Lower leg skin (tissue), 3 donors: ENCODE measurements around the gene NT5DC2.

Experiments
- POLR2A ChIP-seq, 2 donors: fragments of 450-650 bp; IDR thresholded peaks; one replicate each; pipeline ENCODE4 v1.6.1; 2016 to 2017; ENCODE audit warnings: antibody characterized with exemption in 2 of 2, mild to moderate bottlenecking in 1 of 2, moderate library complexity in 1 of 2
- TF ChIP-seq, protein P1 (sequence below), 3 donors: fragments of 450-650 bp; IDR thresholded peaks; one replicate each; pipeline ENCODE4 v1.5.1; 2016; ENCODE audit warnings: antibody characterized with exemption in 3 of 3, mild to moderate bottlenecking in 3 of 3, moderate library complexity in 2 of 3

DNA sequence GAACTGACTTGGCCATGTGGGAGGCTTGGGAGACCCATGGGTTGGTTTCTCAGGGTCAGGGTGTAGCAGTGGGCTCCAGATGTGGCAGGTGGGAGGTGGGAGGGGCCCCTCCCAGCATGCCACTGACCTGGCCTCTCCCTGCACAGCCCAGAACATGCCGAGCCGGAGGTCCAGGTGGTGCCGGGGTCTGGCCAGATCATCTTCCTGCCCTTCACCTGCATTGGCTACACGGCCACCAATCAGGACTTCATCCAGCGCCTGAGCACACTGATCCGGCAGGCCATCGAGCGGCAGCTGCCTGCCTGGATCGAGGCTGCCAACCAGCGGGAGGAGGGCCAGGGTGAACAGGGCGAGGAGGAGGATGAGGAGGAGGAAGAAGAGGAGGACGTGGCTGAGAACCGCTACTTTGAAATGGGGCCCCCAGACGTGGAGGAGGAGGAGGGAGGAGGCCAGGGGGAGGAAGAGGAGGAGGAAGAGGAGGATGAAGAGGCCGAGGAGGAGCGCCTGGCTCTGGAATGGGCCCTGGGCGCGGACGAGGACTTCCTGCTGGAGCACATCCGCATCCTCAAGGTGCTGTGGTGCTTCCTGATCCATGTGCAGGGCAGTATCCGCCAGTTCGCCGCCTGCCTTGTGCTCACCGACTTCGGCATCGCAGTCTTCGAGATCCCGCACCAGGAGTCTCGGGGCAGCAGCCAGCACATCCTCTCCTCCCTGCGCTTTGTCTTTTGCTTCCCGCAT lies 46.4 kb downstream of the NT5DC2 start:
- TF ChIP-seq, protein P1, sequence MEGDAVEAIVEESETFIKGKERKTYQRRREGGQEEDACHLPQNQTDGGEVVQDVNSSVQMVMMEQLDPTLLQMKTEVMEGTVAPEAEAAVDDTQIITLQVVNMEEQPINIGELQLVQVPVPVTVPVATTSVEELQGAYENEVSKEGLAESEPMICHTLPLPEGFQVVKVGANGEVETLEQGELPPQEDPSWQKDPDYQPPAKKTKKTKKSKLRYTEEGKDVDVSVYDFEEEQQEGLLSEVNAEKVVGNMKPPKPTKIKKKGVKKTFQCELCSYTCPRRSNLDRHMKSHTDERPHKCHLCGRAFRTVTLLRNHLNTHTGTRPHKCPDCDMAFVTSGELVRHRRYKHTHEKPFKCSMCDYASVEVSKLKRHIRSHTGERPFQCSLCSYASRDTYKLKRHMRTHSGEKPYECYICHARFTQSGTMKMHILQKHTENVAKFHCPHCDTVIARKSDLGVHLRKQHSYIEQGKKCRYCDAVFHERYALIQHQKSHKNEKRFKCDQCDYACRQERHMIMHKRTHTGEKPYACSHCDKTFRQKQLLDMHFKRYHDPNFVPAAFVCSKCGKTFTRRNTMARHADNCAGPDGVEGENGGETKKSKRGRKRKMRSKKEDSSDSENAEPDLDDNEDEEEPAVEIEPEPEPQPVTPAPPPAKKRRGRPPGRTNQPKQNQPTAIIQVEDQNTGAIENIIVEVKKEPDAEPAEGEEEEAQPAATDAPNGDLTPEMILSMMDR (IDR thresholded peaks at IDR 0.05), result no peak
- TF ChIP-seq POLR2A (IDR thresholded peaks at IDR 0.05), result no peak
